Thyroid gland (tissue), 4 donors: ENCODE measurements around the gene CDHR1. TPM values are rescaled to one million over a fixed set of nuclear protein-coding genes. Genes with fewer than 3 reads are reported as not detected.

ENCODE experiments used
- DNase-seq, 2 donors: peaks; one replicate each; pipeline ENCODE4 v3.0.0-alpha.2; 2019
- H3K27ac ChIP-seq, 3 donors: fragments of 200-600 bp; sonication (generic); 1 replicate in 2 of 3; 2 replicates in 1 of 3; pipeline ENCODE4 v1.5.1; 2016 to 2019; ENCODE audit warnings: mild to moderate bottlenecking in 1 of 3, moderate library complexity in 1 of 3
- H3K27me3 ChIP-seq: fragments of 200-600 bp; sonication (generic); one replicate; pipeline ENCODE4 v1.5.1; 2019
- H3K36me3 ChIP-seq, 2 donors: fragments of 200-600 bp; sonication (generic); one replicate each; pipeline ENCODE4 v1.5.1; 2016 to 2019
- H3K4me1 ChIP-seq, 2 donors: fragments of 200-600 bp; sonication (generic); one replicate each; pipeline ENCODE4 v1.5.1; 2017 to 2019
- H3K4me3 ChIP-seq, 3 donors: fragments of 200-600 bp; sonication (generic); replicated peaks in 1 of 3; 1 replicate in 2 of 3; 2 replicates in 1 of 3; pipeline ENCODE4 v1.5.1; 2016; ENCODE audit warnings: mild to moderate bottlenecking in 1 of 3
- H3K9me3 ChIP-seq: fragments of 200-600 bp; sonication (generic); one replicate; pipeline ENCODE4 v1.5.1; 2017
- POLR2A ChIP-seq, 2 donors: fragments of 450-650 bp; IDR thresholded peaks; one replicate each; pipeline ENCODE4 v1.6.1; 2017; ENCODE audit warnings: antibody characterized with exemption in 2 of 2, mild to moderate bottlenecking in 2 of 2, moderate library complexity in 1 of 2
- WGBS, 2 donors: methylation state at CpG; one replicate each; pipeline ENCODE4 v1.1.5; 2017; 5-methylcytosine and 5-hydroxymethylcytosine counted together
- intact Hi-C: fragments of 100-400 bp; cut with DNase I; formaldehyde crosslinking; loops from one replicate; pipeline ENCODE4 v1.15.1; 2023
- total RNA-seq, 4 donors: library from RNA; depleted of rRNA; stranded (reverse); fragments of >200 nt; gene quantifications; one replicate each; pipeline ENCODE4 v1.2.3, GENCODE V29; 2016
- TF ChIP-seq, protein P1 (sequence below), 6 experiments: fragments of 200-600 bp in 3 of 6; fragments of 450-650 bp in 3 of 6; sonication (generic) in 3 of 6; IDR thresholded peaks; one replicate each; pipeline ENCODE4 v1.5.1; 2016 to 2019; ENCODE audit warnings: antibody characterized with exemption in 6 of 6, mild to moderate bottlenecking in 2 of 6, inconsistent platforms in 1 of 6, moderate library complexity in 1 of 6

The CDHR1 gene
- total RNA-seq, 4 donors from 2014 or later: 0.17 TPM; not detected in 3

DNA sequence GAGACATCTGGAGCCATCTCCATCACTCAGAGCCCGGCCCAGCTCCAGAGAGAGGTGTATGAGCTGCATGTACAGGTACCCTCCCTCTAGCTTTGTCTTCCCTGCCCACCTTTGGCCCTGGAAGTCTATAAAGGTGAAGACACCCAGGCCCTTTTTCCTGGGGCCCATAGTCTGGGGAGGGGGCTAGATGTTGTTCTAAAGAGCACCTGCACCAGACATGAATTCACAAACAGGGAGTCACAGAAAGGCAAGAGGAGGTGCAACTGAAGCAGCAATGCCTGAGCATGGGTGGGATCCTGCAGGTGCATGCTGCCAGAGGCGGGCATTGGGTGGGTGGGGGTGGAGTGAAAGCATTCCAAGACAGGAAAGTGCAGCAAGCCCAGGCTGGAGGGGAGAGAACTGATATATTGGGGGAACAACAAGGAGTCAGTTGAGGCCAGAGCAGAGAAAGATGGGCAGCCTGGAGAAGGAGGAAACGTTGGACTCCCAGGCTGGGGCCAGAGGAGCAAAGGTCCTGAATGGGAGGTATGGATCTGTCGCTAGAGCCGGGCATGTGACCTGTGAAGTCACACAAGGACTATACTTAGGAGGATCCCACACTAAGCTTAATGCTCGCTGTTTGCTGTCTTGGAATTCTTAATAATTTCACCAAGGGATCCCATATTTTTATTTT, 11.7 kb downstream of the CDHR1 start:
- intact Hi-C loops: loop anchor here (5.0 kb wide), 1 partner anchor 59 kb away; no protein-coding TSS in a partner anchor
- 70 to 83% methylated on average over 5 to 6 of the region's 6 CpGs for whole genome bisulfite sequencing, 2 donors

DNA sequence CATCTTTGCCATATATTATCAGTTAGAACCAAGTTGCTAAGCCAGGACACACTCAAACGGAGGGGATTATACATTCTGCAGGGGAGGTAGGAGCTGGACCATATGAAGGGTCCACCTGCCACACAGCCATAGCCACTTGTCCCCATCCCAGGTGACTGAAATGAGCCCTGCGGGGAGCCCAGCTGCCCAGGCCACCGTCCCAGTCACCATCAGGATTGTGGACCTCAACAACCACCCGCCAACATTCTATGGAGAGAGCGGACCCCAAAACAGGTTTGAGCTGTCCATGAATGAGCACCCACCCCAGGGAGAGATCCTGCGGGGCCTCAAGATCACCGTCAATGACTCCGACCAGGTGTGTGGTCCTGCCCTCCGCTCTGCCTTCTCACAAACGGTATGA, 13.7 kb downstream of the CDHR1 start:
- no peak overlapping the region for H3K4me3 ChIP-seq
- no peak for TF ChIP-seq POLR2A (IDR thresholded peaks at IDR 0.05)
- TF ChIP-seq, protein P1, sequence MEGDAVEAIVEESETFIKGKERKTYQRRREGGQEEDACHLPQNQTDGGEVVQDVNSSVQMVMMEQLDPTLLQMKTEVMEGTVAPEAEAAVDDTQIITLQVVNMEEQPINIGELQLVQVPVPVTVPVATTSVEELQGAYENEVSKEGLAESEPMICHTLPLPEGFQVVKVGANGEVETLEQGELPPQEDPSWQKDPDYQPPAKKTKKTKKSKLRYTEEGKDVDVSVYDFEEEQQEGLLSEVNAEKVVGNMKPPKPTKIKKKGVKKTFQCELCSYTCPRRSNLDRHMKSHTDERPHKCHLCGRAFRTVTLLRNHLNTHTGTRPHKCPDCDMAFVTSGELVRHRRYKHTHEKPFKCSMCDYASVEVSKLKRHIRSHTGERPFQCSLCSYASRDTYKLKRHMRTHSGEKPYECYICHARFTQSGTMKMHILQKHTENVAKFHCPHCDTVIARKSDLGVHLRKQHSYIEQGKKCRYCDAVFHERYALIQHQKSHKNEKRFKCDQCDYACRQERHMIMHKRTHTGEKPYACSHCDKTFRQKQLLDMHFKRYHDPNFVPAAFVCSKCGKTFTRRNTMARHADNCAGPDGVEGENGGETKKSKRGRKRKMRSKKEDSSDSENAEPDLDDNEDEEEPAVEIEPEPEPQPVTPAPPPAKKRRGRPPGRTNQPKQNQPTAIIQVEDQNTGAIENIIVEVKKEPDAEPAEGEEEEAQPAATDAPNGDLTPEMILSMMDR (IDR thresholded peaks at IDR 0.05): no peak
- intact Hi-C loops: loop anchor here (5.0 kb wide), 1 partner anchor 61 kb away; no protein-coding TSS in a partner anchor

More for the DNA sequence above, 11.7 kb downstream of the CDHR1 start:
- no peak for TF ChIP-seq POLR2A (IDR thresholded peaks at IDR 0.05)
- TF ChIP-seq, protein P1 (IDR thresholded peaks at IDR 0.05): no peak
- Histone ChIP-seq H3K4me1 (no peaks in the 10 kb centered on the region), H3K36me3 (no peaks in the 10 kb centered on the region), H3K4me3 (no peak overlapping the region), H3K9me3 (no peaks in the 10 kb centered on the region), H3K27ac (no peak overlapping the region), H3K27me3 (no peaks in the 10 kb centered on the region)
- DNase-seq: no peak

DNA sequence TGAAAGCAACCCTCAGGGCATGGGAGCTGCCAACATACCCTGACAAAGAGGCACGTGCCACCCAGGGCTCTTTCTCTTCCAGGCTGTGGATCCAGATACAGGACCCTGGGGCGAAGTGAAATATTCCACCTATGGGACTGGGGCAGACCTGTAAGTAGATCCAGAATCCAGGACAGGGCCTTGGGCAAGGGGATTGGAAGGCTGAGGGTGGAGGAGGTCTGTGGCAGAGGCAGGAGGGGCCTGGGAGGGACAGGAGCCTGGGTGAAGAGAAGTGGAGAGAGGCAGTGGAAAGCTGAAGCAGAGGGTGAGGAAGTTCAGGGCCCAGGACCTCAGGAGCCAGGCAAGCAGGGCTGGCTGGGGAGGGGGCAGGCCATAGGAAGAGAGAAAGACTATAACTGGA, 17.2 kb downstream of the CDHR1 start:
- Histone ChIP-seq H3K27me3 (no peaks in the 10 kb centered on the region), H3K4me3 (no peak overlapping the region), H3K9me3 (no peaks in the 10 kb centered on the region), H3K27ac (no peak overlapping the region), H3K36me3 (no peaks in the 10 kb centered on the region), H3K4me1 (no peaks in the 10 kb centered on the region)
- DNase-seq: no peak
- WGBS, 2 donors: 73 to 81% methylated on average over 2 of the region's 2 CpGs
- TF ChIP-seq, protein P1 (IDR thresholded peaks at IDR 0.05): no peak
- no peak for TF ChIP-seq POLR2A (IDR thresholded peaks at IDR 0.05)
- intact Hi-C loops: no loop called here

More for the DNA sequence above, 13.7 kb downstream of the CDHR1 start:
- no peaks in the 10 kb centered on the region for H3K27me3 ChIP-seq
- DNase-seq: no peak
- no peak overlapping the region for H3K27ac ChIP-seq
- no peaks in the 10 kb centered on the region for H3K4me1 ChIP-seq
- WGBS, 2 donors: 76 to 77% methylated on average over 10 of the region's 10 CpGs
- H3K36me3 ChIP-seq: no peaks in the 10 kb centered on the region
- no peaks in the 10 kb centered on the region for H3K9me3 ChIP-seq

DNA sequence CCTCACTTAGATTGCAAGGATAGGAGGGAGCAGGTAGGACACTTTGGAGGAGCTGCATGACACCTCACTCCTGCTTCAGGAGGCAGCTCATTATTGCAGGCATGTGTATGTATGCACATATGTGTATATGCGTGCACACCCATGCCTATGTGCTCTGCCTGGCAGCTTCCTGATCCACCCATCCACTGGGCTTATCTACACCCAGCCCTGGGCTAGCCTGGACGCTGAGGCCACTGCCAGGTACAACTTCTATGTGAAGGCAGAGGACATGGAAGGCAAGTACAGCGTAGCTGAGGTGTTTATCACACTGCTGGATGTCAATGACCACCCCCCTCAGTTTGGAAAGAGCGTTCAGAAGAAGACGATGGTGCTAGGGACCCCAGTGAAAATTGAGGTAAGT, 17.7 kb downstream of the CDHR1 start:
- intact Hi-C loops: no loop called here
- TF ChIP-seq, protein P1 (IDR thresholded peaks at IDR 0.05): no peak
- no peak for TF ChIP-seq POLR2A (IDR thresholded peaks at IDR 0.05)
- Histone ChIP-seq H3K36me3 (no peaks in the 10 kb centered on the region), H3K9me3 (no peaks in the 10 kb centered on the region), H3K27me3 (no peaks in the 10 kb centered on the region), H3K27ac (no peak overlapping the region), H3K4me1 (no peaks in the 10 kb centered on the region), H3K4me3 (no peak overlapping the region)
- WGBS, 2 donors: 74 to 83% methylated on average over 5 of the region's 5 CpGs
- no peak for DNase-seq

DNA sequence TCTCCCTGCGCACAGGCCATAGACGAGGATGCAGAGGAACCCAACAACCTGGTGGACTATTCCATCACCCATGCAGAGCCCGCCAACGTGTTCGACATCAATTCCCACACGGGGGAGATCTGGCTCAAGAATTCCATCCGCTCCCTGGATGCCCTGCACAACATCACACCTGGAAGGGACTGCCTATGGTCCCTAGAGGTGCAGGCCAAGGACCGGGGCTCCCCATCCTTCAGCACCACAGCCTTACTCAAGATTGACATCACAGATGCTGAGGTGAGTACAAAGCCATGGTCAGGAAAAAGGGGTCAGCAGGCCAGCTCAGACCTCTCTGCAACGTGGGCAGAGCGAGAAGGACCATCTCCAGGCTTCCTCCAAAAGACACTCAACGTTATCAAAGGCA, 18.7 kb downstream of the CDHR1 start:
- Histone ChIP-seq H3K27me3 (no peaks in the 10 kb centered on the region), H3K36me3 (no peaks in the 10 kb centered on the region), H3K4me3 (no peak overlapping the region), H3K4me1 (no peaks in the 10 kb centered on the region), H3K27ac (no peak overlapping the region), H3K9me3 (no peaks in the 10 kb centered on the region)
- DNase-seq: no peak
- intact Hi-C loops: no loop called here
- TF ChIP-seq POLR2A (IDR thresholded peaks at IDR 0.05): no peak
- TF ChIP-seq, protein P1 (IDR thresholded peaks at IDR 0.05): no peak
- WGBS, 2 donors: 89 to 92% methylated on average over 10 to 11 of the region's 11 CpGs
